A673 (cell line): ENCODE measurements around the gene PFN4.

ENCODE experiments used
- EZH2 ChIP-seq: fragments of 200-600 bp; sonication (generic); IDR thresholded peaks from 2 replicates; pipeline ENCODE4 v1.6.1; 2017; ENCODE audit warnings: borderline replicate concordance, low read depth, mild to moderate bottlenecking, mixed read lengths, antibody characterized with exemption, low read length; ENCODE audit not compliant: poor library complexity, severe bottlenecking
- TF ChIP-seq, protein P1 (sequence below): fragments of 300-800, 200-600 bp; sonication (generic); conservative IDR thresholded peaks from 2 replicates; pipeline ENCODE4 v1.5.1; 2017; ENCODE audit warnings: low read depth, mild to moderate bottlenecking, antibody characterized with exemption, low read length, moderate library complexity, mixed read lengths

GRCh38 chr2:24121469-24121868, 1.7 kb downstream of the PFN4 start:
- TF ChIP-seq, protein P1, sequence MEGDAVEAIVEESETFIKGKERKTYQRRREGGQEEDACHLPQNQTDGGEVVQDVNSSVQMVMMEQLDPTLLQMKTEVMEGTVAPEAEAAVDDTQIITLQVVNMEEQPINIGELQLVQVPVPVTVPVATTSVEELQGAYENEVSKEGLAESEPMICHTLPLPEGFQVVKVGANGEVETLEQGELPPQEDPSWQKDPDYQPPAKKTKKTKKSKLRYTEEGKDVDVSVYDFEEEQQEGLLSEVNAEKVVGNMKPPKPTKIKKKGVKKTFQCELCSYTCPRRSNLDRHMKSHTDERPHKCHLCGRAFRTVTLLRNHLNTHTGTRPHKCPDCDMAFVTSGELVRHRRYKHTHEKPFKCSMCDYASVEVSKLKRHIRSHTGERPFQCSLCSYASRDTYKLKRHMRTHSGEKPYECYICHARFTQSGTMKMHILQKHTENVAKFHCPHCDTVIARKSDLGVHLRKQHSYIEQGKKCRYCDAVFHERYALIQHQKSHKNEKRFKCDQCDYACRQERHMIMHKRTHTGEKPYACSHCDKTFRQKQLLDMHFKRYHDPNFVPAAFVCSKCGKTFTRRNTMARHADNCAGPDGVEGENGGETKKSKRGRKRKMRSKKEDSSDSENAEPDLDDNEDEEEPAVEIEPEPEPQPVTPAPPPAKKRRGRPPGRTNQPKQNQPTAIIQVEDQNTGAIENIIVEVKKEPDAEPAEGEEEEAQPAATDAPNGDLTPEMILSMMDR: no peak
- no peak for TF ChIP-seq EZH2
